Measurements from ENCODE around the gene CRTC1.

GRCh38 chr19:18636969-18637629 lies 46.4 kb upstream of the CRTC1 start, which contains the start of gene KLHL26:
- TF ChIP-seq POLR2A (IDR thresholded peaks at IDR 0.05; ENCODE audit: low read length): no peak; the same call in 1 of the 2 replicates
- no peak for TF ChIP-seq EP300 (IDR thresholded peaks at IDR 0.05)
- no peak for TF ChIP-seq JUN (IDR thresholded peaks at IDR 0.05)
- TF ChIP-seq CEBPB (IDR thresholded peaks at IDR 0.05): no peak
- no peak for TF ChIP-seq CTCF (IDR thresholded peaks at IDR 0.05)
- no peak for TF ChIP-seq RAD21 (conservative IDR thresholded peaks at IDR 0.05 in 1 of 2, IDR thresholded peaks at IDR 0.05 in 1 of 2)
- no peak for TF ChIP-seq KDM1A (IDR thresholded peaks at IDR 0.05; ENCODE audit: low read depth)

All from A549 (cell line).